VCaP (cell line): ENCODE data around the gene RBM3.

Experiments
- H3K27ac ChIP-seq: fragments of 450-650 bp; 2 replicates; pipeline ENCODE4 v1.5.1; 2017
- CTCF ChIP-seq: fragments of 450-650 bp; conservative IDR thresholded peaks from 2 replicates; pipeline ENCODE4 v1.5.1; 2017; ENCODE audit warnings: mild to moderate bottlenecking, moderate library complexity

RBM3 gene

DNA sequence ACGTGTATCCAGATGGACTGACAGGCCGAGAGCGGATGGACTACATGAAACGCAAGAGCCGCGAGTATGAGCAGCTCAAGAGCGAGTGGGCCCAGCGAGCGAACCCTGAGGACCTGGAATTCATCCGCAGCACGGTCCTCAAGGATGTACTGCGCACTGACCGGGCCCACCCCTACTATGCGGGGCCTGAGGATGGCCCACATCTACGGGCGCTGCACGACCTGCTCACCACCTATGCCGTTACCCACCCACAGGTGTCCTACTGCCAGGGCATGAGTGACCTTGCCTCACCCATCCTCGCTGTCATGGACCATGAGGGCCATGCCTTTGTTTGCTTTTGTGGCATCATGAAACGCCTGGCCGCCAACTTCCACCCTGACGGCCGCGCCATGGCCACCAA lies 14.6 kb upstream of the RBM3 start:
- no peak overlapping the region for H3K27ac ChIP-seq
- no peak for TF ChIP-seq CTCF

- no peak overlapping the region for H3K27ac ChIP-seq
- TF ChIP-seq CTCF, result no peak
Observed at GRCh38 chrX:48560056-48560455, 14.2 kb upstream of the RBM3 start.

DNA sequence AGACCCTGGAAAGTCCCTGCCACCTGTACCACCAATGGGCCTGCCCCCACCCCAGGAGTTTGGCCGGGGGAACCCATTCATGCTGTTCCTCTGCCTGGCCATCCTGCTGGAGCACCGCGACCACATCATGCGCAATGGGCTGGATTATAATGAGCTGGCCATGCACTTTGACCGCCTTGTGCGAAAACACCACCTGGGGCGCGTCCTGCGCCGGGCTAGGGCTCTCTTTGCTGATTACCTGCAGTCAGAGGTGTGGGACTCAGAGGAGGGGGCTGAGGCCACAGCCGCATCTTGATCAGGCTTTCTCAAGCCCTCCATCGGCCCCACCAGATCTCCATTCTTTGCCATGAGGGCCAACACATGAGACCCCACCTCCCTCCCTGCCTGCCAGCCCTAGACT lies 13.6 kb upstream of the RBM3 start:
- no peak overlapping the region for H3K27ac ChIP-seq
- TF ChIP-seq CTCF, result no peak

GRCh38 chrX:48569958-48570357 lies 4.3 kb upstream of the RBM3 start:
- H3K27ac ChIP-seq, result no peak overlapping the region
- no peak for TF ChIP-seq CTCF

GRCh38 chrX:48573690-48574269 lies 504 bp upstream of the RBM3 start:
- peak overlapping the region; percentile 85 for H3K27ac ChIP-seq
- no peak for TF ChIP-seq CTCF

DNA sequence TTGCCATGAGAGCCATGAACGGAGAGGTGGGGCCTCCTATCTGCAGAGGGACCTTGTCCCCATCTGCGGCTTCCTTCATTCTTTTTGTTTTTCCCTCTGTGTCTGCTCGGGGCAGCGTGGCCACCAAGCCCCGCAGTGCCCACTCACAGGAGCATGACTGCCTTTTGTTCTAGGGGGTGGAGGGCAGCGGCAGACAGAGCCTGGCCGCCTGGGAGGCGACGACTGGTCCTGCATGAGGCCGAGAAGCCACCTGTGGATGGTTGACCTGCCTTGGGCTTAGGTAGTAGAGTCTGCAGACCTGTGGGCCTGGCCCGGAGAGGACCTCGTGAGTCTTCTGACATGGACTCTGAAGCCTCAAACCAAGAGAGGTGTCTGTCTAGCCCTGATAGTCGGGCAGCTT lies 1.4 kb downstream of the RBM3 start:
- peak overlapping the region; percentile 85; the same call in 1 of the 2 replicates for H3K27ac ChIP-seq
- TF ChIP-seq CTCF, result no peak

DNA sequence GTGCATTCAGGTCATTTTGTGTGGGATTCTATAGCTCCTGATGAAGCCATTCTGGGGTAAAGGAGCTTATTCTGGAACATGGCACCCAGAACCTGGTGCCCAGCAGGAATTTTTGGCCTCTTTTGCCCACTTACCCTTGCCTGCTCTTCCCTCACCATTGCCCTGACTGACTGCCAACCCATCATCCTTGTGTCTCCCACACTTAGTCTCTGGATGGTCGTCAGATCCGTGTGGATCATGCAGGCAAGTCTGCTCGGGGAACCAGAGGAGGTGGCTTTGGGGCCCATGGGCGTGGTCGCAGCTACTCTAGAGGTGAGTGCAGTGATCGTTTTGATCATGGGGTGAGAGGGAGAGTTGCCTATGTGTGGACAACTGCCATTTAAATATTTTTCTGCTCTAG lies 1.8 kb downstream of the RBM3 start:
- TF ChIP-seq CTCF, result no peak
- peak overlapping the region; percentile 85; the same call in 1 of the 2 replicates for H3K27ac ChIP-seq
